SK-N-SH (cell line): Measurements from ENCODE around the gene NDUFS8.

Experiments
- CHD2 ChIP-seq: fragments of 150-350 bp; IDR thresholded peaks from 2 replicates; pipeline ENCODE4 v1.6.1; 2018; ENCODE audit warnings: low read length; ENCODE audit not compliant: partially characterized antibody
- TF ChIP-seq, protein P1 (sequence below): IDR thresholded peaks from 2 replicates; pipeline ENCODE4 v1.4.0; 2012; ENCODE audit warnings: low read depth, borderline replicate concordance

DNA sequence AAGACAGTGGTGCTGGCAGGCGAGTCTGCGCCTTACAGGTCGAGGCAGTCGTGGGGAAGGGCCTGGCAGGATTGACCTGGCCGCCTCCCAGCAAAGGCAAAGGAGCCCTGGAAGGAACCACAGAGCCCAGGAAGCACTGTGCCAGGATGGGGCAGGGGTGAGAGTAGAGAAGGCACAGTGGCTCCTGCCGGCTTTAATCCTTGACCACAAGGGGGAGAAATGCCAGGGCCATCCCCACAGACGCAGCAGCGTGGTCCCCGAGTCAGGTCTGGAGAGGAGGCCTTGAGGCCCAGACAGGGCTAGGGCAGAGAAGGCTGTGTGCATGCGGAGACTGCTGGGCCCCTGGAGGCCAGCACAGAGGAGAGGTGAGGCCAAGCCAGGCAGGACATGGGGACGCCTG is 9.9 kb upstream of the NDUFS8 start:
- no peak for TF ChIP-seq CHD2
- TF ChIP-seq, protein P1, sequence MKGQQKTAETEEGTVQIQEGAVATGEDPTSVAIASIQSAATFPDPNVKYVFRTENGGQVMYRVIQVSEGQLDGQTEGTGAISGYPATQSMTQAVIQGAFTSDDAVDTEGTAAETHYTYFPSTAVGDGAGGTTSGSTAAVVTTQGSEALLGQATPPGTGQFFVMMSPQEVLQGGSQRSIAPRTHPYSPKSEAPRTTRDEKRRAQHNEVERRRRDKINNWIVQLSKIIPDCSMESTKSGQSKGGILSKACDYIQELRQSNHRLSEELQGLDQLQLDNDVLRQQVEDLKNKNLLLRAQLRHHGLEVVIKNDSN: no peak
